HAP-1 (cell line): Measurements from ENCODE around the gene FARS2.

Experiments used
- DNase-seq, 2 experiments: peaks; one replicate each; pipeline ENCODE4 v3.0.0-alpha.2; 2016 to 2020; ENCODE audit warnings: low spot score in 2 of 2
- H3K27me3 ChIP-seq: fragments of 250-450 bp; sonication (Bioruptor Pico); 2 replicates; pipeline ENCODE4 v1.5.1; 2020; ENCODE audit warnings: low read depth, mild to moderate bottlenecking, moderate library complexity
- H3K36me3 ChIP-seq: fragments of 250-450 bp; sonication (Bioruptor Pico); replicated peaks from 2 replicates; pipeline ENCODE4 v1.5.1; 2020; ENCODE audit warnings: mild to moderate bottlenecking
- H3K4me1 ChIP-seq: fragments of 250-450 bp; sonication (Bioruptor Pico); 2 replicates; pipeline ENCODE4 v1.5.1; 2020; ENCODE audit warnings: mild to moderate bottlenecking
- H3K4me3 ChIP-seq: fragments of 250-450 bp; sonication (Bioruptor Pico); 2 replicates; pipeline ENCODE4 v1.5.1; 2020; ENCODE audit warnings: mild to moderate bottlenecking, moderate library complexity
- H3K9me3 ChIP-seq: fragments of 250-450 bp; sonication (Bioruptor Pico); 2 replicates; pipeline ENCODE4 v1.5.1; 2020; ENCODE audit warnings: mild to moderate bottlenecking, moderate library complexity
- in situ Hi-C: fragments of 300-500 bp; cut with MboI; formaldehyde crosslinking; loops from 3 replicates; pipeline ENCODE4 v1.14.3; 2020; ENCODE audit warnings: low sequenced_read_pairs, inconsistent platforms, mixed read lengths

FARS2 gene

GRCh38 chr6:5754904-5755303, 493.6 kb downstream of the FARS2 start:
- Histone ChIP-seq H3K27me3 (no peaks in the 10 kb centered on the region), H3K36me3 (no peaks in the 10 kb centered on the region), H3K4me1 (peaks cover 6% of the 10 kb centered on the region), H3K9me3 (no peaks in the 10 kb centered on the region; the same call in 1 of the 2 replicates), H3K4me3 (no peak overlapping the region)
- no peak for DNase-seq
- in situ Hi-C loops: no loop called here

GRCh38 chr6:5759571-5759970, 498.3 kb downstream of the FARS2 start:
- Histone ChIP-seq H3K36me3 (no peaks in the 10 kb centered on the region), H3K27me3 (no peaks in the 10 kb centered on the region), H3K4me3 (no peak overlapping the region), H3K4me1 (no peaks in the 10 kb centered on the region), H3K9me3 (no peaks in the 10 kb centered on the region; the same call in 1 of the 2 replicates)
- in situ Hi-C loops: no loop called here
- DNase-seq: no peak

- Histone ChIP-seq H3K4me1 (no peaks in the 10 kb centered on the region), H3K36me3 (no peaks in the 10 kb centered on the region), H3K27me3 (no peaks in the 10 kb centered on the region), H3K4me3 (no peak overlapping the region), H3K9me3 (no peaks in the 10 kb centered on the region)
- in situ Hi-C loops: no loop called here
- DNase-seq: no peak
Measured at GRCh38 chr6:5761370-5761769, 500.1 kb downstream of the FARS2 start.

GRCh38 chr6:5762561-5762968, 501.3 kb downstream of the FARS2 start:
- in situ Hi-C loops: no loop called here
- H3K4me3 ChIP-seq: no peak overlapping the region
- no peak for DNase-seq
- H3K4me1 ChIP-seq: no peaks in the 10 kb centered on the region
- H3K36me3 ChIP-seq: no peaks in the 10 kb centered on the region
- H3K9me3 ChIP-seq: no peaks in the 10 kb centered on the region
- no peaks in the 10 kb centered on the region for H3K27me3 ChIP-seq

- Histone ChIP-seq H3K9me3 (no peaks in the 10 kb centered on the region), H3K36me3 (no peaks in the 10 kb centered on the region), H3K4me1 (no peaks in the 10 kb centered on the region), H3K27me3 (no peaks in the 10 kb centered on the region), H3K4me3 (no peak overlapping the region)
- in situ Hi-C loops: no loop called here
- no peak for DNase-seq
Measured at GRCh38 chr6:5763407-5763806, 502.1 kb downstream of the FARS2 start.

- in situ Hi-C loops: no loop called here
- no peaks in the 10 kb centered on the region for H3K9me3 ChIP-seq
- H3K36me3 ChIP-seq: no peaks in the 10 kb centered on the region
- no peaks in the 10 kb centered on the region for H3K4me1 ChIP-seq
- H3K4me3 ChIP-seq: no peak overlapping the region
- no peaks in the 10 kb centered on the region for H3K27me3 ChIP-seq
- DNase-seq: no peak
Measured at GRCh38 chr6:5763871-5764270, 502.6 kb downstream of the FARS2 start.

GRCh38 chr6:5764401-5764955, 503.2 kb downstream of the FARS2 start:
- Histone ChIP-seq H3K4me3 (no peak overlapping the region), H3K27me3 (no peaks in the 10 kb centered on the region), H3K4me1 (no peaks in the 10 kb centered on the region), H3K9me3 (no peaks in the 10 kb centered on the region), H3K36me3 (no peaks in the 10 kb centered on the region)
- in situ Hi-C loops: no loop called here
- DNase-seq: no peak

- DNase-seq: no peak
- Histone ChIP-seq H3K4me1 (no peaks in the 10 kb centered on the region), H3K9me3 (no peaks in the 10 kb centered on the region), H3K27me3 (no peaks in the 10 kb centered on the region), H3K36me3 (no peaks in the 10 kb centered on the region), H3K4me3 (no peak overlapping the region)
- in situ Hi-C loops: no loop called here
Measured at GRCh38 chr6:5765141-5765760, 503.9 kb downstream of the FARS2 start.

GRCh38 chr6:5766260-5766659, 504.9 kb downstream of the FARS2 start:
- in situ Hi-C loops: no loop called here
- DNase-seq: no peak
- no peak overlapping the region for H3K4me3 ChIP-seq
- no peaks in the 10 kb centered on the region for H3K27me3 ChIP-seq
- H3K4me1 ChIP-seq: no peaks in the 10 kb centered on the region
- H3K36me3 ChIP-seq: no peaks in the 10 kb centered on the region
- no peaks in the 10 kb centered on the region for H3K9me3 ChIP-seq

- H3K27me3 ChIP-seq: no peaks in the 10 kb centered on the region
- H3K4me1 ChIP-seq: no peaks in the 10 kb centered on the region
- no peaks in the 10 kb centered on the region for H3K36me3 ChIP-seq
- in situ Hi-C loops: no loop called here
- no peak overlapping the region for H3K4me3 ChIP-seq
- no peak for DNase-seq
- H3K9me3 ChIP-seq: no peaks in the 10 kb centered on the region
Measured at GRCh38 chr6:5767471-5767870, 506.2 kb downstream of the FARS2 start.

GRCh38 chr6:5771211-5771610, 509.9 kb downstream of the FARS2 start:
- in situ Hi-C loops: no loop called here
- no peaks in the 10 kb centered on the region for H3K27me3 ChIP-seq
- H3K4me1 ChIP-seq: no peaks in the 10 kb centered on the region
- H3K9me3 ChIP-seq: no peaks in the 10 kb centered on the region
- no peaks in the 10 kb centered on the region for H3K36me3 ChIP-seq
- no peak overlapping the region for H3K4me3 ChIP-seq
- no peak for DNase-seq

GRCh38 chr6:5771759-5772390, 510.6 kb downstream of the FARS2 start:
- Histone ChIP-seq H3K9me3 (no peaks in the 10 kb centered on the region), H3K4me1 (no peaks in the 10 kb centered on the region), H3K4me3 (no peak overlapping the region), H3K36me3 (no peaks in the 10 kb centered on the region), H3K27me3 (no peaks in the 10 kb centered on the region)
- DNase-seq: no peak
- in situ Hi-C loops: no loop called here

GRCh38 chr6:5772408-5773120, 511.3 kb downstream of the FARS2 start:
- in situ Hi-C loops: no loop called here
- Histone ChIP-seq H3K4me1 (no peaks in the 10 kb centered on the region), H3K27me3 (no peaks in the 10 kb centered on the region), H3K4me3 (no peak overlapping the region), H3K36me3 (no peaks in the 10 kb centered on the region), H3K9me3 (no peaks in the 10 kb centered on the region)
- DNase-seq: no peak

GRCh38 chr6:5776104-5776503, 514.8 kb downstream of the FARS2 start:
- H3K9me3 ChIP-seq: no peaks in the 10 kb centered on the region
- no peaks in the 10 kb centered on the region for H3K27me3 ChIP-seq
- DNase-seq: no peak
- H3K4me3 ChIP-seq: no peak overlapping the region
- in situ Hi-C loops: no loop called here
- H3K4me1 ChIP-seq: no peaks in the 10 kb centered on the region
- no peaks in the 10 kb centered on the region for H3K36me3 ChIP-seq
